ENCODE measurements around the gene NR1D2.
A peak's percentile ranks its signal among the peaks of the same experiment; 100 is the strongest.
"Not testable (repeated sequence)": the region's sequence is repeated elsewhere in the genome, so short reads cannot be mapped to it uniquely, and the experiment has no call there.

NR1D2 gene

GRCh38 chr3:23913873-23914743, 31.0 kb upstream of the NR1D2 start:
- DNase-seq (ENCODE audit: low read depth): no peak
- no peak for TF ChIP-seq CTCF (conservative IDR thresholded peaks at IDR 0.05; ENCODE audit: low read length)
- no peak overlapping the region for H3K4me3 ChIP-seq (ENCODE audit: low read length)

- peak overlapping the region; percentile 99 for H3K4me3 ChIP-seq (ENCODE audit: low read length)
- peak; percentile 22 for DNase-seq (ENCODE audit: low read depth)
- TF ChIP-seq CTCF (conservative IDR thresholded peaks at IDR 0.05; ENCODE audit: low read length): no peak
Observed at GRCh38 chr3:23915537-23916108, 29.5 kb upstream of the NR1D2 start.

- DNase-seq (ENCODE audit: low read depth): peak; percentile 10
- peak overlapping the region; percentile 99 for H3K4me3 ChIP-seq (ENCODE audit: low read length)
- TF ChIP-seq CTCF (conservative IDR thresholded peaks at IDR 0.05; ENCODE audit: low read length): no peak
Observed at GRCh38 chr3:23916152-23916885, 28.8 kb upstream of the NR1D2 start.

GRCh38 chr3:23916886-23917678, 28.0 kb upstream of the NR1D2 start, which contains the start of the genes NKIRAS1 and RPL15:
TSS of gene NKIRAS1 (minus strand) at chr3:23916990. CDS start at chr3:23910904, 6,086 bp downstream.
TSS of gene RPL15 (plus strand) at chr3:23917132. CDS start at chr3:23917860, 728 bp downstream.
- TF ChIP-seq CTCF (conservative IDR thresholded peaks at IDR 0.05; ENCODE audit: low read length): peak; percentile 43
- DNase-seq (ENCODE audit: low read depth): peak; percentile 95
- H3K4me3 ChIP-seq (ENCODE audit: low read length): peak within 1 kb of the TSS; percentile 99

GRCh38 chr3:23917679-23918303, 27.3 kb upstream of the NR1D2 start:
- DNase-seq (ENCODE audit: low read depth): peak; percentile 37
- peak overlapping the region; percentile 99 for H3K4me3 ChIP-seq (ENCODE audit: low read length)

- H3K4me3 ChIP-seq (ENCODE audit: low read length): peak overlapping the region; percentile 99
- DNase-seq (ENCODE audit: low read depth): not testable (repeated sequence)
Observed at GRCh38 chr3:23918331-23918730, 26.8 kb upstream of the NR1D2 start.

GRCh38 chr3:23919628-23920027, 25.5 kb upstream of the NR1D2 start:
- H3K4me3 ChIP-seq (ENCODE audit: low read length): no peak overlapping the region
- no peak for DNase-seq (ENCODE audit: low read depth)
- TF ChIP-seq CTCF (conservative IDR thresholded peaks at IDR 0.05; ENCODE audit: low read length): no peak

Data from AG10803 (cell line).